ENCODE measurements around the gene ZNF827.

- TF ChIP-seq CTCF (conservative IDR thresholded peaks at IDR 0.05; ENCODE audit: low read length) = no peak
- TF ChIP-seq EZH2phosphoT487 (IDR thresholded peaks at IDR 0.05; ENCODE audit: borderline replicate concordance) = no peak
These were observed 6.3 kb upstream of the ZNF827 start for GRCh38 chr4:145944886-145945285.

Measured in Loucy (cell line).